ENCODE measurements around the gene DRAP1.
A peak's percentile ranks its signal among the peaks of the same experiment; 100 is the strongest.

DNA sequence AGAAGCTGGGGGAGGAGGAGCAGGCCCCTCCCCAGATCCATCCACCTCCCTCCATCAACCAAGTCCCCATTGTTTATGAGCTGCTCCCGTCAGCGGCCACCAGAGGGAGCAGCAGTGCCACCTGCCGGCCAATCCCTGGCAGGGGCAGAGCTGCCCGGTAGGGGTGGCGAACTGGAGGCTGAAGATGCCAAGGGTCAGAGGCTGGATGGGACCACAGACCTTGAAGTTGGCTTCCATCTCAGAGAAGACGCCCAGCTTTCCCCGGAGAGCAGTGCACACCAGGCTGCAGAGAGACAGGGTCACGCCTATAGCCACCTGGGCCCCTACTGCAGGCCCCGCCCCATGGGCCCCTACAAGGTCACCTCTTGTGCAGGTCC, 34.5 kb upstream of the DRAP1 start:
- TF ChIP-seq, protein P1, sequence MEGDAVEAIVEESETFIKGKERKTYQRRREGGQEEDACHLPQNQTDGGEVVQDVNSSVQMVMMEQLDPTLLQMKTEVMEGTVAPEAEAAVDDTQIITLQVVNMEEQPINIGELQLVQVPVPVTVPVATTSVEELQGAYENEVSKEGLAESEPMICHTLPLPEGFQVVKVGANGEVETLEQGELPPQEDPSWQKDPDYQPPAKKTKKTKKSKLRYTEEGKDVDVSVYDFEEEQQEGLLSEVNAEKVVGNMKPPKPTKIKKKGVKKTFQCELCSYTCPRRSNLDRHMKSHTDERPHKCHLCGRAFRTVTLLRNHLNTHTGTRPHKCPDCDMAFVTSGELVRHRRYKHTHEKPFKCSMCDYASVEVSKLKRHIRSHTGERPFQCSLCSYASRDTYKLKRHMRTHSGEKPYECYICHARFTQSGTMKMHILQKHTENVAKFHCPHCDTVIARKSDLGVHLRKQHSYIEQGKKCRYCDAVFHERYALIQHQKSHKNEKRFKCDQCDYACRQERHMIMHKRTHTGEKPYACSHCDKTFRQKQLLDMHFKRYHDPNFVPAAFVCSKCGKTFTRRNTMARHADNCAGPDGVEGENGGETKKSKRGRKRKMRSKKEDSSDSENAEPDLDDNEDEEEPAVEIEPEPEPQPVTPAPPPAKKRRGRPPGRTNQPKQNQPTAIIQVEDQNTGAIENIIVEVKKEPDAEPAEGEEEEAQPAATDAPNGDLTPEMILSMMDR (IDR thresholded peaks at IDR 0.05), result peak; percentile 93 to 99 (median 98)
- TF ChIP-seq POLR2A (IDR thresholded peaks at IDR 0.05), result no peak

Measured in thyroid gland (tissue), 4 donors.